ENCODE results near the gene RUFY1. TPM values are rescaled to one million over a fixed set of nuclear protein-coding genes. Genes with fewer than 3 reads are reported as not detected.
"Not testable (repeated sequence)": the region's sequence is repeated elsewhere in the genome, so short reads cannot be mapped to it uniquely, and the experiment has no call there.

RUFY1 gene
- total RNA-seq, 1 experiment from 2014 or later, result 41.4 TPM

DNA sequence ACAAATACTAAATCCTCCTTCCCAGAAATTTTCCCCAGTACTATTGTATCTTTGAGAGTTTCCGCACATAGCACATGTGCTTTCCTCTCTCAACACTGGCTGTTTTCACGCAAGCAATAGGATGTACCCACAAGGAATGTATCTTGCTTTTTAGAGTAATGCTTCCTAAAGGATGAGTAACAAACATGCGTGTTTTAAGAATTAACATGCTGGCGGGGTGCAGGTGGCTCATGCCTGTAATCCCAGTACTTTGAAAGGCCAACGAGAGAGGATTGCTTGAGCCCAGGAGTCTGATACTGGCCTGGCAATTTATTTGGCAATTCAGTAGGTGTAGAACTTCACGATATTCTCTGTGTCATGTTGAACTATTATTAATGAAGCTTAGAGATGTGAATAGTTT lies 4.6 kb downstream of the RUFY1 start:
- BruUV-seq (replicated peaks), result no TSS peak
- intact Hi-C loops (cut with micrococcal nuclease; ENCODE audit: unreplicated experiment), result no loop called here
- Histone ChIP-seq H3K27me3 (replicated peaks; ENCODE audit: insufficient read depth, low read depth, low read length, poor library complexity) (no peaks in the 10 kb centered on the region), H3K36me3 (ENCODE audit: insufficient read depth, low read length, poor library complexity, severe bottlenecking) (no peaks in the 10 kb centered on the region), H3K4me3 (ENCODE audit: low read depth, low read length, poor library complexity, severe bottlenecking) (no peak overlapping the region), H3K9me3 (ENCODE audit: low read depth, low read length, poor library complexity, severe bottlenecking) (no peaks in the 10 kb centered on the region), H3K27ac (ENCODE audit: low read depth, low read length, poor library complexity, severe bottlenecking) (no peak overlapping the region), H3K4me1 (ENCODE audit: insufficient read depth, low read length, poor library complexity, severe bottlenecking) (peaks cover 5% of the 10 kb centered on the region)
- TF ChIP-seq, protein P1, sequence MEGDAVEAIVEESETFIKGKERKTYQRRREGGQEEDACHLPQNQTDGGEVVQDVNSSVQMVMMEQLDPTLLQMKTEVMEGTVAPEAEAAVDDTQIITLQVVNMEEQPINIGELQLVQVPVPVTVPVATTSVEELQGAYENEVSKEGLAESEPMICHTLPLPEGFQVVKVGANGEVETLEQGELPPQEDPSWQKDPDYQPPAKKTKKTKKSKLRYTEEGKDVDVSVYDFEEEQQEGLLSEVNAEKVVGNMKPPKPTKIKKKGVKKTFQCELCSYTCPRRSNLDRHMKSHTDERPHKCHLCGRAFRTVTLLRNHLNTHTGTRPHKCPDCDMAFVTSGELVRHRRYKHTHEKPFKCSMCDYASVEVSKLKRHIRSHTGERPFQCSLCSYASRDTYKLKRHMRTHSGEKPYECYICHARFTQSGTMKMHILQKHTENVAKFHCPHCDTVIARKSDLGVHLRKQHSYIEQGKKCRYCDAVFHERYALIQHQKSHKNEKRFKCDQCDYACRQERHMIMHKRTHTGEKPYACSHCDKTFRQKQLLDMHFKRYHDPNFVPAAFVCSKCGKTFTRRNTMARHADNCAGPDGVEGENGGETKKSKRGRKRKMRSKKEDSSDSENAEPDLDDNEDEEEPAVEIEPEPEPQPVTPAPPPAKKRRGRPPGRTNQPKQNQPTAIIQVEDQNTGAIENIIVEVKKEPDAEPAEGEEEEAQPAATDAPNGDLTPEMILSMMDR (conservative IDR thresholded peaks at IDR 0.05; ENCODE audit: low read depth, low read length), result no peak
- TF ChIP-seq EZH2 (IDR thresholded peaks at IDR 0.05; ENCODE audit: borderline replicate concordance, low read depth, low read length, poor library complexity, severe bottlenecking), result no peak
- no peak for DNase-seq (ENCODE audit: low spot score)
- CTCF ChIA-PET, result no interaction called here
- POLR2A ChIA-PET (ENCODE audit: low non-redundant PET), result no interaction called here

DNA sequence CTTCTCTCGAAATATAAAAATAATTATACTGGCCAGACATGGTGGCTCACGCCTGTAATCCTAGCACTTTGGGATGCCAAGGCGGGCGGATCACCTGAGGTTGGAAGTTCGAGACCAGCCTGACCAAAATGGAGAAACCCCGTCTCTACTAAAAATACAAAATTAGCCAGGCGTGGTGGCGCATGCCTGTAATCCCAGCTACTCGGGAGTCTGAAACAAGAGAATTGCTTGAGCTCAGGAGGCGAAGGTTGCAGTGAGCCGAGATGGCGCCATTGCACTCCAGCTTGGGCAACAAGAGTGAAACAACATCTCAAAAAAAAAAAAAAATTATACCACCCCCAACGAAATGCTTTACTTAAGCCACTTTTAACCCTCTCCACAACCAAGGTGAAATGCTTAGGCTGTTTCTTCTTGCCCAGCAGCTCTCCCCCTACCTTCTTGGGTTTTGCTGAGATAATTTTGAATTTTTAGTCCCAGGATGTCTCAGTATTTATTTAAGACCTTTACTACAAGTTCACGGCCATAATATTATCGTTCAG lies 8.0 kb downstream of the RUFY1 start:
- H3K27me3 ChIP-seq (replicated peaks; ENCODE audit: insufficient read depth, low read depth, low read length, poor library complexity); CTCF ChIA-PET; DNase-seq (ENCODE audit: low spot score); BruUV-seq (replicated peaks); H3K9me3 ChIP-seq (ENCODE audit: low read depth, low read length, poor library complexity, severe bottlenecking); H3K4me1 ChIP-seq (ENCODE audit: insufficient read depth, low read length, poor library complexity, severe bottlenecking); intact Hi-C loops (cut with micrococcal nuclease; ENCODE audit: unreplicated experiment): not testable (repeated sequence)
- Histone ChIP-seq H3K27ac (ENCODE audit: low read depth, low read length, poor library complexity, severe bottlenecking) (peak overlapping the region; percentile 73), H3K36me3 (ENCODE audit: insufficient read depth, low read length, poor library complexity, severe bottlenecking) (peaks cover 14% of the 10 kb centered on the region), H3K4me3 (ENCODE audit: low read depth, low read length, poor library complexity, severe bottlenecking) (peak overlapping the region; percentile 96)
- POLR2A ChIA-PET (ENCODE audit: low non-redundant PET), result interaction anchor here (0.6 kb wide), 1 partner anchor 153 kb away, joined by 3 read pairs; no protein-coding TSS in a partner anchor

DNA sequence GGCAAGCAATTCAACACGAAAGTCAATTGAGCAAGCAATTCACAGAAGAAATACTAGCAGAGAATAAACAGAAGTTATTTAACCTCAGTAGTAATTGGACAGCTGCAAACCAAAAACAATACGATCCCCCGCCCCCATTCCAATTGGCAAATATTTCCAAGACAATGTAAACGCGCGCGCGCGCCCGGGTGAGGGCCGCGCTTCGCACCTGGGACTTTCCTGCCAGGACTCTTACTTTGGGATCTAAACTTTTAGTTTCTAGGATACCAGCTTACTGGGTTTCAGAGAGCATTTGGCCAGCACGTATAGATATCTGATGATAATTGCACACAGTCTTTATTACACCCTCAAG lies 8.6 kb downstream of the RUFY1 start:
- Histone ChIP-seq H3K27me3 (replicated peaks; ENCODE audit: insufficient read depth, low read depth, low read length, poor library complexity) (no peaks in the 10 kb centered on the region), H3K27ac (ENCODE audit: low read depth, low read length, poor library complexity, severe bottlenecking) (peak overlapping the region; percentile 73), H3K9me3 (ENCODE audit: low read depth, low read length, poor library complexity, severe bottlenecking) (no peaks in the 10 kb centered on the region), H3K36me3 (ENCODE audit: insufficient read depth, low read length, poor library complexity, severe bottlenecking) (peaks cover 16% of the 10 kb centered on the region), H3K4me3 (ENCODE audit: low read depth, low read length, poor library complexity, severe bottlenecking) (peak overlapping the region; percentile 96), H3K4me1 (ENCODE audit: insufficient read depth, low read length, poor library complexity, severe bottlenecking) (no peaks in the 10 kb centered on the region)
- DNase-seq (ENCODE audit: low spot score), result peak; percentile 52
- ChIA-PET POLR2A (ENCODE audit: low non-redundant PET) (interaction anchor here (0.5 to 1.0 kb wide), 2 partner anchors 65 to 96 kb away, joined by 6 to 7 read pairs; partner anchors contain the start of gene HNRNPH1), CTCF (no interaction called here)
- TF ChIP-seq EZH2 (IDR thresholded peaks at IDR 0.05; ENCODE audit: borderline replicate concordance, low read depth, low read length, poor library complexity, severe bottlenecking), result no peak
- TF ChIP-seq, protein P1 (conservative IDR thresholded peaks at IDR 0.05; ENCODE audit: low read depth, low read length), result no peak
- BruUV-seq (replicated peaks), result TSS peak; percentile 92
- intact Hi-C loops (cut with micrococcal nuclease; ENCODE audit: unreplicated experiment), result no loop called here

All from A673 (cell line).